Mucosa of descending colon (tissue), 3 donors: ENCODE measurements around the gene PRM1. TPM values are rescaled to one million over a fixed set of nuclear protein-coding genes. Genes with fewer than 3 reads are reported as not detected.
A peak's percentile ranks its signal among the peaks of the same experiment; 100 is the strongest.

Experiments
- ATAC-seq: fragments of 200-7000 bp; cut with Tn5 transposase; one replicate; pipeline ENCODE4 v1.9.1; 2020; ENCODE audit warnings: mild to moderate bottlenecking, moderate library complexity
- DNase-seq, 3 donors: peaks; one replicate each; pipeline ENCODE4 v3.0.0-alpha.2; 2020
- H3K36me3 ChIP-seq: fragments of 200-600 bp; one replicate; pipeline ENCODE4 v1.8.0; 2021; ENCODE audit warnings: low read depth, mild to moderate bottlenecking
- H3K4me1 ChIP-seq: fragments of 200-600 bp; one replicate; pipeline ENCODE4 v1.8.0; 2021; ENCODE audit warnings: low read depth, mild to moderate bottlenecking
- H3K4me3 ChIP-seq: fragments of 200-600 bp; one replicate; pipeline ENCODE4 v1.8.0; 2021; ENCODE audit warnings: mild to moderate bottlenecking
- H3K9me3 ChIP-seq: fragments of 200-600 bp; one replicate; pipeline ENCODE4 v1.8.0; 2021; ENCODE audit warnings: mild to moderate bottlenecking
- CTCF ChIP-seq: fragments of 200-600 bp; IDR thresholded peaks from one replicate; pipeline ENCODE4 v1.8.0; 2022; ENCODE audit warnings: antibody characterized with exemption, mild to moderate bottlenecking
- intact Hi-C, 2 donors: fragments of 100-400 bp; cut with DNase I in 1 of 2; cut with micrococcal nuclease in 1 of 2; formaldehyde crosslinking; loops; one replicate each; pipeline versions ENCODE4 v1.11.0 to v1.11.1; 2022; cut with DNase I, micrococcal nuclease
- total RNA-seq, 3 donors: library from RNA; stranded (reverse); fragmentation: NEBNext Ultra II Directional in 2 of 3; extraction: Animal tissue kit (Norgen Biotek cat#: 25700) in 2 of 3; gene quantifications; one replicate each; pipeline versions ENCODE4 v1.2.1 to v1.2.4, GENCODE V29; 2021 to 2023
- donor health status: DM: no; HTN: no; CAD: no; lungs with moderate emphysema.
- donor health status: DM: no; HTN: no; CAD: no.
- donor health status: DM: no; HTN: yes; CAD: no.

Gene PRM1
- total RNA-seq, 3 donors from 2014 or later: not detected

DNA sequence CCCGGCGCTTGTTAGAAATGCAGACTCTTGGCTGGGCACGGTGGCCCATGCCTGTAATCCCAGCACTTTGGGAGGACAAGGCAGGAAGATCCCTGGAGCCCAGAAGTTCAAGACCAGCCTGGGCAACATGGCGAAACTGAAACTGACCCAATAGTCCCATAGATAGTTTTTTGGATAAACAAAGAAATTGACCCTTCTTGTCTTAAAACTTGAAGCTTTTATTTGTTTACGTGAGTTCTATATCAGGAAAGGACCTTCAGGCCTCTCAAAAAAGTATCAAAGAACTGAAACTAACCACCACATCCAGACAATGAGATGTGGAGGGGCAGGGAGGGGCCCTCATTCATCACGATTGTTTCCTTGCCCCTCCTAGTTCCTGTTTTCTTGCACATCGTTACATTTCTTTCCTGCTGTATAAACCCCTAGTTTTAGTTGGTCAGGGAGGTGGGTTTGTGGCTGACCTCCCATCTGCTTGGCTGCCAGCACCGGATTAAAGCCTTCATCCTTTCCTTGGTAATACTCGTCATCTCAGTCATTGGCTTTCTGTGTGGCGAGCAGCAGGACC is 29.9 kb upstream of the PRM1 start:
- no peaks in the 10 kb centered on the region for H3K9me3 ChIP-seq
- H3K4me1 ChIP-seq: peaks cover 12% of the 10 kb centered on the region
- ATAC-seq: peak; percentile 12
- intact Hi-C loops: no loop called here
- TF ChIP-seq CTCF: no peak
- no peaks in the 10 kb centered on the region for H3K36me3 ChIP-seq
- peak in 1 of 3 donors; percentile 39 for DNase-seq
- H3K4me3 ChIP-seq: no peak overlapping the region

- Histone ChIP-seq H3K36me3 (no peaks in the 10 kb centered on the region), H3K4me1 (peaks cover 12% of the 10 kb centered on the region), H3K9me3 (no peaks in the 10 kb centered on the region), H3K4me3 (no peak overlapping the region)
- DNase-seq (peak in 1 of 3 donors; percentile 5), ATAC-seq (no peak)
- TF ChIP-seq CTCF: no peak
- intact Hi-C loops: no loop called here
These were observed 29.5 kb upstream of the PRM1 start for GRCh38 chr16:11310634-11310977.

GRCh38 chr16:11309895-11310633 is 28.9 kb upstream of the PRM1 start:
- no peak overlapping the region for H3K4me3 ChIP-seq
- TF ChIP-seq CTCF: no peak
- peak in 1 of 3 donors; percentile 43 for DNase-seq
- peaks cover 12% of the 10 kb centered on the region for H3K4me1 ChIP-seq
- no peaks in the 10 kb centered on the region for H3K9me3 ChIP-seq
- intact Hi-C loops: no loop called here
- ATAC-seq: peak; percentile 37
- H3K36me3 ChIP-seq: no peaks in the 10 kb centered on the region

DNA sequence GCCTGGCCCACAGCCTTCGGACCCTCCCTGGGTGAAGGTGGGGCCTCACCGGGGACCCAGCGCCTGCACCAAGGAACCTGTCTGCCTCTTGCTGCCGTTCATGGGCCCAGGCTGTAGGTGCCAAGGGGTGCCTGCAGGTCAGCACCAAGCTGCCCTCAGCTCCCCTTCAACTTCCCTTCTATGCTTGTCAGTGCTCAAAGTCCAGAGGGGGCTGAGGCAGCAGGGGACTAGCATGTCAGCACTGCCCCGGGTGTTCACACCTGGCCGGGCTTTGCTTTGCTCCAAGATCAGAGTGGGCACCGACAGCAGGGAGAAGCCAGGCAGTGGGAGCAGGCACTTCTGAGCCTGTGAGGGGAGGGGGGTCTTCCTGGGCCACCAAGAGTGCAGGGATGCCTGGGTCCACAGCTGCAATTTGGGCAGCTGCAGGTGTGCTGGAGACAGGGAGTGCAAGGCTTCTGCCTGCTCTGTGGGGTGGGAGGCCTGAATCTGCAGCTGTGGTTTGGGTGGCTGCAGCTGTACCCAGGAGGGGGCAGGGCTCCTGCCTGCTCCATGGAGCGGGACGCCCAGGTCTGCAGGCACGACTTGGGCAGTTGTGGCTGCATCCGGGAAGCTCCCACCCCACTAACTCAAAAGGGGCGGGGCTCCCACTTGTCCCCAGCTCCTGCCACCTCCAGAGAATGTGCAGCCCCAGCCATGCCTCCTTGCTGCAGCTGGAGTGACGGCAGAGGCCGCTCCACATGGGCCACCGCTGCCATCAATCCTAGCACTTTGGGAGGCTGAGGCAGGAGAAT is 27.6 kb upstream of the PRM1 start:
- peaks cover 12% of the 10 kb centered on the region for H3K4me1 ChIP-seq
- no peaks in the 10 kb centered on the region for H3K36me3 ChIP-seq
- H3K9me3 ChIP-seq: no peaks in the 10 kb centered on the region
- DNase-seq: peak in 1 of 3 donors; percentile 80
- no peak for TF ChIP-seq CTCF
- H3K4me3 ChIP-seq: no peak overlapping the region
- ATAC-seq: peak; percentile 45
- intact Hi-C loops: no loop called here

GRCh38 chr16:11307639-11308492 is 26.7 kb upstream of the PRM1 start:
- Histone ChIP-seq H3K36me3 (no peaks in the 10 kb centered on the region), H3K4me1 (peaks cover 9% of the 10 kb centered on the region), H3K4me3 (no peak overlapping the region), H3K9me3 (no peaks in the 10 kb centered on the region)
- intact Hi-C loops: no loop called here
- ATAC-seq (no peak), DNase-seq (no peak)
- TF ChIP-seq CTCF: no peak
